ENCODE results near the gene TMEM47.

TMEM47 gene

DNA sequence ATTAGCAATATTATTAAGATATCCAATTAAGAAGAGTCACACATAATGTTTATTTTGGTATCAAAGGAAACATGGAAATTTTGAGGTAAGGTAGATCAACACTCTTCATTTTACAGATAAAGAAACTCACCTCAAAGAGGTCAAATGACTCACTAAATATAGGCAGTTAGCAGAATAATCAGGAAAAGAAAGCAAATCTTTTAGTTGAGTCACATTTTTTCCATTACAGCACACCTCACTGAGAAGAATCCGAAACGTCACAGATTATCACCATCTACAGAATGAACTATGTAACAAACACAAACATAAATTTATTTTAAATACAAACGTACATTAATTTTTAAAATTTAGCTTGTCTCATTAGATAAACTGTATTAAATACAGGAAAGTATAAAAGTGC, 70.1 kb downstream of the TMEM47 start:
- H3K4me1 ChIP-seq (ENCODE audit: control insufficient read depth in 1 of 2, insufficient read depth in 2 of 2, low read length in 2 of 2) = no peaks in the 10 kb centered on the region
- no peaks in the 10 kb centered on the region for H3K9me3 ChIP-seq (ENCODE audit: control insufficient read depth in 1 of 2, low read length in 2 of 2)
- H3K9ac ChIP-seq (ENCODE audit: low read depth in 1 of 2, low read length in 2 of 2) = no peak overlapping the region
- H3K4me3 ChIP-seq (ENCODE audit: low read depth in 1 of 2, low read length in 2 of 2) = no peak overlapping the region
- no peaks in the 10 kb centered on the region for H3K36me3 ChIP-seq (ENCODE audit: control insufficient read depth in 1 of 2, insufficient read depth in 2 of 2, low read length in 2 of 2)
- no peaks in the 10 kb centered on the region for H3K27me3 ChIP-seq (ENCODE audit: control insufficient read depth in 1 of 2, insufficient read depth in 2 of 2, low read length in 2 of 2)
- H3K27ac ChIP-seq (ENCODE audit: low read depth, low read length) = no peak overlapping the region

DNA sequence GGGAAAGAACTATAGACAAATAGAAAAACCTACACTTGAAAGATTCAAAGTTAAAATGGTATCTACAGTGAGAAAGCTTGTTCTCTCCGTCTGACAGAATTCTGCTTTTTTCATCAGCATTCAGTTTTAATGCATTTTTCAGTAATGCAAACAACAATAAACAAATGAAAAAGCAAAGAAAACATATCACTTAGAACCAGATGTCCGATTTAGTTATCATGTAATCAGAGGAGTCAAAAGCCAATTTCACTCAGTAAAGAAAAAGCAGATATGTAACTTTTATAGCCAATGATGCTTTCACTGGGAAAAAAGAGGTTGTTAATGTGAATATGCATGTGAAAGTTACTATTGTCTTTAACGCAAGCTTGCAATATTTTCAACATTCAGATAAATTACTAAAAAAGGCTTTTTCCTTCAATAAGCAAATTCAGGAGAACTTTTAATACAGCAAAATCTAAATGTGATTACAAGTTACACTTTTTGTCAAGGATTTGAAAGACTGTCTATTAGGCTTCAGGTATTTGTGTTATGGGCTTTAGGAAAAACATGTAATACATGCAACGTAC, 70.7 kb downstream of the TMEM47 start:
- H3K4me3 ChIP-seq (ENCODE audit: low read depth in 1 of 2, low read length in 2 of 2) = no peak overlapping the region
- H3K36me3 ChIP-seq (ENCODE audit: control insufficient read depth in 1 of 2, insufficient read depth in 2 of 2, low read length in 2 of 2) = no peaks in the 10 kb centered on the region
- H3K9ac ChIP-seq (ENCODE audit: low read depth in 1 of 2, low read length in 2 of 2) = no peak overlapping the region
- no peak overlapping the region for H3K27ac ChIP-seq (ENCODE audit: low read depth, low read length)
- H3K9me3 ChIP-seq (ENCODE audit: control insufficient read depth in 1 of 2, low read length in 2 of 2) = no peaks in the 10 kb centered on the region
- H3K27me3 ChIP-seq (ENCODE audit: control insufficient read depth in 1 of 2, insufficient read depth in 2 of 2, low read length in 2 of 2) = no peaks in the 10 kb centered on the region
- no peaks in the 10 kb centered on the region for H3K4me1 ChIP-seq (ENCODE audit: control insufficient read depth in 1 of 2, insufficient read depth in 2 of 2, low read length in 2 of 2)

DNA sequence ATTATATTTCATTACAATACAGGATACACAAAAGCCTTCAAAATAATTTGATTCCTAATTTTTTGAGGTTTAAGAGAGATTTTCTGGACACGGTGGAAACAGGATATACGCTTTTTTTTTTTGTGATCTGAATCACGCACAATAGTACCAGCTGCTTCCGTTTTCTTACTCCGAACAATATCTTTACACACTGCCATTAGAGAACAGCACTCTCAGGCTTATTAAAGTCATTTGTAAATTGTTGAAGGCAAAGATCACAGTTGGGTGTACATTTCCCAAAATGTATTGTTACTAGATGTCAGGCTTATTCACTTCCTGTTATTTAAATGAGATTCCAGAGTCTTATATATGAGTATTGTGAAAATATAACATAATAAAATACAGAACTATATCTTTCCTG, 71.5 kb downstream of the TMEM47 start:
- H3K36me3 ChIP-seq (ENCODE audit: control insufficient read depth in 1 of 2, insufficient read depth in 2 of 2, low read length in 2 of 2) = no peaks in the 10 kb centered on the region
- no peaks in the 10 kb centered on the region for H3K9me3 ChIP-seq (ENCODE audit: control insufficient read depth in 1 of 2, low read length in 2 of 2)
- no peaks in the 10 kb centered on the region for H3K4me1 ChIP-seq (ENCODE audit: control insufficient read depth in 1 of 2, insufficient read depth in 2 of 2, low read length in 2 of 2)
- no peak overlapping the region for H3K4me3 ChIP-seq (ENCODE audit: low read depth in 1 of 2, low read length in 2 of 2)
- H3K27ac ChIP-seq (ENCODE audit: low read depth, low read length) = no peak overlapping the region
- H3K27me3 ChIP-seq (ENCODE audit: control insufficient read depth in 1 of 2, insufficient read depth in 2 of 2, low read length in 2 of 2) = no peaks in the 10 kb centered on the region
- no peak overlapping the region for H3K9ac ChIP-seq (ENCODE audit: low read depth in 1 of 2, low read length in 2 of 2)

DNA sequence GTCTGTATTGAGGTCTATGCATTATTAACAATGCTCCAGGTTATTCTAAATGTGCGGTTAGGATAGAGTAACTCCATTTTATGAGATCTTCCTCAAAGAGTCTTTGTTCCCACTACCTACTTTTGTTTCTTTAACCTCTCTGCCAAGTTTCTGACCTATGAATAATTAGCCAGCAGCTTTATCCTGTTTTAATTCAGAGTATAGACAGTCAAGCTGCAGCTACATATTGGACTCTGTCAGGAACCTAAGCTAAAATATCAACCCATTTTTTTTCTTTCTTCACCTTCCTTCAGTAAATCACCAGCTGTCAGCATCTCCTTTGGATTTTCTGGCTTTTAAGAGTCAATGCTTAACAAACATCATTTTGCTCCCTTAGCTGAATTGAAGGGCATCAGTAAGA, 72.3 kb downstream of the TMEM47 start:
- Histone ChIP-seq H3K4me3 (ENCODE audit: low read depth in 1 of 2, low read length in 2 of 2) (no peak overlapping the region), H3K4me1 (ENCODE audit: control insufficient read depth in 1 of 2, insufficient read depth in 2 of 2, low read length in 2 of 2) (no peaks in the 10 kb centered on the region), H3K9me3 (ENCODE audit: control insufficient read depth in 1 of 2, low read length in 2 of 2) (no peaks in the 10 kb centered on the region), H3K27me3 (ENCODE audit: control insufficient read depth in 1 of 2, insufficient read depth in 2 of 2, low read length in 2 of 2) (no peaks in the 10 kb centered on the region), H3K9ac (ENCODE audit: low read depth in 1 of 2, low read length in 2 of 2) (no peak overlapping the region), H3K27ac (ENCODE audit: low read depth, low read length) (no peak overlapping the region), H3K36me3 (ENCODE audit: control insufficient read depth in 1 of 2, insufficient read depth in 2 of 2, low read length in 2 of 2) (no peaks in the 10 kb centered on the region)

DNA sequence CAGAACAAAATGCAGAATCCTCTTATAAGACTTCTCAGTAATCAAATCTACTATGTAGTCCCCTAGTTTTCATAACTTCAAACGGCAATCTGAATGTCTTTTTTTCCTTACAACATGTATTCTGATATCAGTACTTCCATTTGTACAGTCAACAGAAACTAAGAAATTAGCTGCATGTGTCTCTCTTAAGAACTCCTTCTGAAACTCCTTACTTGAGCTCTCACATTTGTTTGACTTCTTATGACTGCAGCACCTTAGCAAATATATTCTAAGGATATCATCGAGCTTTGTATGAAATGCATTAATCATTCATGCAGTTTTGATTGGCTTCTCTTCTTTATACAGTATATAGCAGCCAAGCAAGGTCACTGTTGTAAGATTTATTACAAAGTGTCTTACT, 77.0 kb downstream of the TMEM47 start:
- no peaks in the 10 kb centered on the region for H3K4me1 ChIP-seq (ENCODE audit: control insufficient read depth in 1 of 2, insufficient read depth in 2 of 2, low read length in 2 of 2)
- H3K9ac ChIP-seq (ENCODE audit: low read depth in 1 of 2, low read length in 2 of 2) = no peak overlapping the region
- H3K27me3 ChIP-seq (ENCODE audit: control insufficient read depth in 1 of 2, insufficient read depth in 2 of 2, low read length in 2 of 2) = no peaks in the 10 kb centered on the region
- H3K27ac ChIP-seq (ENCODE audit: low read depth, low read length) = no peak overlapping the region
- H3K9me3 ChIP-seq (ENCODE audit: control insufficient read depth in 1 of 2, low read length in 2 of 2) = no peaks in the 10 kb centered on the region
- H3K36me3 ChIP-seq (ENCODE audit: control insufficient read depth in 1 of 2, insufficient read depth in 2 of 2, low read length in 2 of 2) = no peaks in the 10 kb centered on the region
- H3K4me3 ChIP-seq (ENCODE audit: low read depth in 1 of 2, low read length in 2 of 2) = no peak overlapping the region

DNA sequence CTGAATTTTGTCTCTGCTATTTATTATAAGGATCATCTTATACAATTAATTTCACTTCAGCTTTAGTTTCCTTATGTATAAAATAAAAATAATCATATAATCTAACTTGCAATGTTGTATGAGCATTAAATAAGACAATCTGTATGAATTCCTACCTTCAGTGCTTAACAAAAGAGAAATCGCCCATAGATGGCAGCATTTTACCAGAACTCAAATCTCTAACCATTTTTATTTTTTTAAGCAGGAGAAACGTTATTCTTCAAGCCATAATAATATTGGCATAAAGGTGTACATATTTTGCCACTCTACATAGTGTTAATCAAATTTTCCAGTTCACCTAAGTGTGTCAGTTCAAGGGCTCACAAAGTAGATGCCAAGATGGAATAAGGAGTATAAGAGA, 78.8 kb downstream of the TMEM47 start:
- H3K4me3 ChIP-seq (ENCODE audit: low read depth in 1 of 2, low read length in 2 of 2) = no peak overlapping the region
- no peaks in the 10 kb centered on the region for H3K9me3 ChIP-seq (ENCODE audit: control insufficient read depth in 1 of 2, low read length in 2 of 2)
- no peaks in the 10 kb centered on the region for H3K4me1 ChIP-seq (ENCODE audit: control insufficient read depth in 1 of 2, insufficient read depth in 2 of 2, low read length in 2 of 2)
- H3K9ac ChIP-seq (ENCODE audit: low read depth in 1 of 2, low read length in 2 of 2) = no peak overlapping the region
- no peaks in the 10 kb centered on the region for H3K27me3 ChIP-seq (ENCODE audit: control insufficient read depth in 1 of 2, insufficient read depth in 2 of 2, low read length in 2 of 2)
- no peaks in the 10 kb centered on the region for H3K36me3 ChIP-seq (ENCODE audit: control insufficient read depth in 1 of 2, insufficient read depth in 2 of 2, low read length in 2 of 2)
- no peak overlapping the region for H3K27ac ChIP-seq (ENCODE audit: low read depth, low read length)

Measured in duodenal mucosa (tissue), 2 donors.